ENCODE data around the gene BMP6. TPM values are rescaled to one million over a fixed set of nuclear protein-coding genes. Genes with fewer than 3 reads are reported as not detected.

Gene BMP6
- total and polyA plus RNA-seq, 10 of the 15 experiments (the other 5 are each of a cell fraction or from before 2014, with no cell fraction given), result 0.02 to 0.15 (median 0.05) TPM; not detected in 5

DNA sequence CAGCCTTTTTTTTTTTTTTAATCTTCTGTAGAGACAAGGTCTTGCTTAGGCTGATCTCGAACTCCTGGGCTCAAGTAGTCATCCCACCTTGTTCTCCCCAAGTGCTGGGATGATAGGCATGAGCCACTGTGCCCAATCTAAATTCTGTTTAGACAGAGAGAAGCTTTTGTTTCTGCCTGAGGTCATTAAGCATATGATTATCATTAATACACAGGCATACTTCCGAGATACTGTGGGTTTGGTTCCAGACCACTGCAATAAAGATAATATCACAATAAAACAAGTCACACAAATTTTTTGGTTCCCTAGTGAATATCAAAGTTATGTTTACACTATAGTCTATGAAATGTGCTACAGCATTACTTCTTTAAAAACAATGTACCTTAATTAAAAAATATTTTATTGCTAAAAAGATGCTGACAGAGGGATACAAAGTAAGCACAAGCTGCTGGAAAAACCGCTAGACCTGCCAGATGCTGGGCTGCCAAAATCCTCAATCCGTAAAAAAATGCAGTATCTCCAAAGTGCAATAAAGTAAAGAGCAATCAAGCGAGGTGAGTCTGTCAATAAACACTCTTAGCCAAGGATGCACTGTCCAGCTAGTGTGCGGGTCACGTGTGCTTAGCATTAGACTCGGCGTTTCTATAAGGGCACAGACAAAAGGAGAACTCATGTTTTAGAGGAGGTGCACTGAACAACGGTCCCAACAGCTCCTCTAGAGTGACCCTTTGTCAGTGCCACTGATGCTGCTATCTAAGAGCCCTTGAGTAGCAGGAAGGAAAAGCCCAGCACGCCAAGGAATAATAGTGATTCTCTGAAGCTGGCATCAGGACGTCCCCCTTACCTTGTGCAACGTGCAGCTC lies 168.6 kb downstream of the BMP6 start:
- intact Hi-C loops (cut with micrococcal nuclease; ENCODE audit: unreplicated experiment), result loop anchor here (5.0 kb wide), 2 partner anchors 168 to 172 kb away; partner anchors contain the start of gene BLOC1S5
- BruUV-seq (replicated peaks), result no TSS peak
- no peaks in the 10 kb centered on the region; the same call in 1 of the 2 replicates for H3K79me2 ChIP-seq (ENCODE audit: control insufficient read depth, insufficient read depth, low read length)
- H2AFZ ChIP-seq (ENCODE audit: control insufficient read depth, low read depth, low read length), result no peak overlapping the region
- FAIRE-seq, result no peak
- no peak overlapping the region for H3K9ac ChIP-seq (ENCODE audit: control insufficient read depth, insufficient read depth, low read length)
- no peaks in the 10 kb centered on the region for H3K9me3 ChIP-seq (replicated peaks; ENCODE audit: control insufficient read depth, insufficient read depth, low read length)
- H3K36me3 ChIP-seq (ENCODE audit: control insufficient read depth in 2 of 2, insufficient read depth in 2 of 2, low read length in 1 of 2), result peaks cover 19 to 54% of the 10 kb centered on the region in 2 experiments
- TF ChIP-seq, protein P1, sequence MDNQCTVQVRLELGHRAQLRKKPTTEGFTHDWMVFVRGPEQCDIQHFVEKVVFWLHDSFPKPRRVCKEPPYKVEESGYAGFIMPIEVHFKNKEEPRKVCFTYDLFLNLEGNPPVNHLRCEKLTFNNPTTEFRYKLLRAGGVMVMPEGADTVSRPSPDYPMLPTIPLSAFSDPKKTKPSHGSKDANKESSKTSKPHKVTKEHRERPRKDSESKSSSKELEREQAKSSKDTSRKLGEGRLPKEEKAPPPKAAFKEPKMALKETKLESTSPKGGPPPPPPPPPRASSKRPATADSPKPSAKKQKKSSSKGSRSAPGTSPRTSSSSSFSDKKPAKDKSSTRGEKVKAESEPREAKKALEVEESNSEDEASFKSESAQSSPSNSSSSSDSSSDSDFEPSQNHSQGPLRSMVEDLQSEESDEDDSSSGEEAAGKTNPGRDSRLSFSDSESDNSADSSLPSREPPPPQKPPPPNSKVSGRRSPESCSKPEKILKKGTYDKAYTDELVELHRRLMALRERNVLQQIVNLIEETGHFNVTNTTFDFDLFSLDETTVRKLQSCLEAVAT (IDR thresholded peaks at IDR 0.05), result no peak
- TF ChIP-seq NFYB (IDR thresholded peaks at IDR 0.05; ENCODE audit: insufficient read depth, low read depth, low read length) (no peak), PAX8 (IDR thresholded peaks at IDR 0.05) (no peak), IKZF2 (IDR thresholded peaks at IDR 0.05) (no peak), RCOR1 (conservative IDR thresholded peaks at IDR 0.05; ENCODE audit: low read depth, low read length) (no peak)
- H3K4me3 ChIP-seq, result no peak overlapping the region
- no peak for ATAC-seq
- RAD21 ChIA-PET (ENCODE audit: unreplicated experiment), result no interaction called here
- POLR2A ChIA-PET, result no interaction called here
- no peak overlapping the region for H3K4me2 ChIP-seq (ENCODE audit: control insufficient read depth, insufficient read depth)
- H3K27ac ChIP-seq (ENCODE audit: control insufficient read depth, insufficient read depth), result no peak overlapping the region
- peaks cover 7% of the 10 kb centered on the region for H3K4me1 ChIP-seq (ENCODE audit: control insufficient read depth, insufficient read depth, low read length)
- peaks cover 3% of the 10 kb centered on the region; the same call in 1 of the 2 replicates for H4K20me1 ChIP-seq (ENCODE audit: control insufficient read depth, insufficient read depth)
- no peaks in the 10 kb centered on the region for H3K27me3 ChIP-seq (replicated peaks in 1 of 2; ENCODE audit: control insufficient read depth in 2 of 2, insufficient read depth in 2 of 2, low read length in 1 of 2)
- in situ Hi-C loops (cut with MboI), result no loop called here
- SMC1A ChIA-PET (ENCODE audit: uncharacterized antibody, unreplicated experiment), result interaction anchor here (0.8 kb wide), 1 partner anchor 9 kb away, joined by 3 read pairs; no protein-coding TSS in a partner anchor
- CTCF ChIA-PET, result interaction anchor here (0.5 kb wide), 1 partner anchor 647 kb away, joined by 3 read pairs; no protein-coding TSS in a partner anchor
- DNase-seq (ENCODE audit: low read depth, low spot score), result no peak
- 92% methylated on average over 13 of the region's 13 CpGs for WGBS (ENCODE audit: insufficient coverage, insufficient replicate concordance, low lambda C conversion rate, missing lambda C conversion rate)
